Mammary microvascular endothelial cell (primary cell): ENCODE data around the gene IMPDH1. TPM values are rescaled to one million over a fixed set of nuclear protein-coding genes. Genes with fewer than 3 reads are reported as not detected.

ENCODE experiments used
- total RNA-seq: library from RNA; depleted of rRNA; stranded (reverse); fragments of >200 nt; gene quantifications from 2 replicates; pipeline ENCODE4 v1.2.3, GENCODE V29; 2015

IMPDH1 gene
- 110 and 121 TPM in 2 replicates for total RNA-seq

GRCh38 chr7:128409596-128410450, at the start of gene IMPDH1:
TSS of gene IMPDH1 (minus strand) at chr7:128409982. CDS start at chr7:128409901, 81 bp downstream.

DNA sequence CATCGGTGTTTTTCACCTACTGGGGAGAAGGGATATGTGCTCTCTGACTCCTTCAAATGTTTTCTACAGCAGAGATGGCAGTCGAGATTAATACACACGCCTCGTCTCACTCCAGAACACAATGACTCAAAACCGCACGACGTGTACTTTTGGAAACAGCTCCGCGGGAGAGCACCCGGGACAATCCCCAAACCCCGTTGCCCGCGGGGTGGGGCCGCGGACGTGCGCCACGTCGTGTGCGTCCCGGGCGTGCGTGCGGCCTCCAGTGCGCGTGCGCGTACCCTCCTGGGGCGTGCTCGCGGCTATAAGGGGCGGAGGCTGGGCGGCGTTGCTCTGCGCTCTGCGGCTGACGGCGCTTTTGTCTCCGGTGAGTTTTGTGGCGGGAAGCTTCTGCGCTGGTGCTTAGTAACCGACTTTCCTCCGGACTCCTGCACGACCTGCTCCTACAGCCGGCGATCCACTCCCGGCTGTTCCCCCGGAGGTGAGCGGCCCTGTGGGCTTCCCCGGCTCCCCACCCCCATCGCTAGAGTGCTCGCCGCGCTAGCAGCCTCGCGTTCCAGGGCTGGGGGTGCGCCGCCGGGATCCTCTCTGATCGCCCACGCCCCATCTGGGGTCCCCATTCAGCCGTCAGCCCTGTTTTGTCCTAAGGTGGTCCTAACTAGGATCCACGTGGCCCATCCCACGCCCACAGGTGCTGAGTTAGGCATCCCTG, 45.9 kb upstream of the IMPDH1 start, which contains the start of gene HILPDA:
HILPDA (plus strand) TSS at position 336 of the 712 bp plus-strand sequence. CDS start 1,391 bp downstream, outside the sequence.

DNA sequence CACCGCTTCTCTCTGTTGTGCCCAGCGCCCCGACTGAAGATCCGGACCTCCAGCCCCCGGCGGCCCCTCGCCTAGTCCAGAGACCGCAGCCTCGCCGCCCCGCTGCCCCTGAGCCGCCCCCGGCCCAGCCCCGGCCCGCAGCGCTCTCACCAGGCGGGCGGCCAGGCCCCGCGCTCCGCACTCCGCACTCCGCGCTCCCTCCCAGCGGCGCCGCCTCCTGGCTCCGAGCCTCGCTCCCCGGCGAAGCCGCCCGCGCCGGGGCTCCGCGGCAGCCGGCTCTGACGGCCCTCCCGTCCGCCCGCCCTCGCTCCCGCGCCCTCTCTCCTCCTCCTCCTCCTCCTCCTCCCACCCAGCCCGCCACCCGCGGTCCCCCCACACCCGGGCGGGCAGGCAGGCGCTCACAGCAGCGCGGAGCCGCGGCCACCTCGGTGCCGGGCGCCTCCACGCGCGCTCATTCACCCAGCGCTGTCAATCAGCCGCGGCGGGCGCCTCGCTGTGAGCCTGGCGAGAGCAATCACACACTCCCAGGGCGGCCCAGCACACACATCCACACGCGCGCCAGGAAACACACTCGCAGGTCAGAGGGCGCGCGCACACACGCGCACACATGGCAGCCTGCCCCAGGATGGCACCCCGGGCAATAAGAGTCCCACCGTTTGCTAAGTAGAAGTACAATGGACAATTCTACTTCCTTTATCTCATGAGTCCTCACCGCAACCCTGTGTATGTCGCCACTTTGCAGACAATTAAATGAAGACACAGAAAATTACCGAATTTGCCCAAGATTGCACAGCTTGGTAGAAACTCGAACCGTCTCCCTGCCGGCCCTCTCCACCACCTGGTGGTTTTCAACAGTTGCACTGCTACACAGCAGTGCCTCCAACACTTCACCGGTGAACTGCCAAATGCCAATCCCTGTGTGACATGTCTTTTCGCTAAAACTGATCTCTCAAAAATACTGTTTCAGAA, 48.1 kb downstream of the IMPDH1 start, which contains the start of gene PRRT4:
PRRT4 (minus strand) TSS at position 280 of the 969 bp plus-strand sequence.

DNA sequence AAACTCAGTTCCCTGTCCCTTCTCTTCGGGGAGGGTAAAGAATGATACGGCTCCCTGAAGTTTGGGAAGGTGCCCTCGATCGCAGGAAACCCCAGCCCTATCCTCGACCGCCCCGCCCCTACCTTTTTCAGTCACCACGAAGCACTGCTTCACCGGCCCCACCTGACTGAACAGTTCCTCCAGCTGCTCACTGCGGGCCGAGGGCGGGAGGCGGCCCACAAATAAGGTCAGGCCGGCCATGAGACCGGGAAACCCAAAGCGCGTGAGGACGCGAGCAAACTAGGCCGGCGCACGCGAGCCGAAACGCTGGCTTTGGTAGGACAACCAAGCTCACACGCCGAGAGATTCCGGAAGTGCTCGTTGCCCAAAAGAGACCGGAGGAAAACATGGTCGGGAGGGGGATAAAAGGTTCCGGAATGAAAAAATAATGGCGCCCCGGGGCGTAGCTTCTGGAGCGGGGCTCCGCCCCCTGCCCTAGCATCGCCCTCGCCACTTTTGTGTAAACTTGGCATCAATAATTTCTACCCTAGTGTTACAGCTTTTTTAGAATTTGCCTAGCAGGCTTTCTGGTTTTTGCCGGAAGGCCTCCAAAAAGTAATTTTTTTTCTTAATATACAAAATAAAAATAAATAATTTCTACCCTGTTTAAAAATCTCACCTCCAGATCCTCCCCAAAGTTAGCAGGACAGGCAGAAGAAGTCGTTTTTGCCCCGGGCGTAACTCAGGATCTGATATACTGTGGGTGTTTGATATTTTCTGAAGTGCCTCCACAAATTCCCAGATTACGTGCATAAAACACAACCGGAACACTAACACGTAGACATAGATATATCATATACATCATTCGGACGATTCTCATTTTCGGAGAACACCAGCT, 66.0 kb downstream of the IMPDH1 start, which contains the start of gene RBM28:
RBM28 (minus strand) TSS at position 355 of the 877 bp plus-strand sequence; CDS start at position 240, 115 bp downstream.

Other genes starting within 250 kb of the IMPDH1 start
- gene LEP, start 168.7 kb downstream of the IMPDH1 start, total RNA-seq: not detected in 2 replicates
- 20.9 and 27.8 TPM in 2 replicates for gene RBM28, start 66.1 kb downstream of the IMPDH1 start, total RNA-seq
- gene PRRT4, start 48.3 kb downstream of the IMPDH1 start, total RNA-seq: not detected in 2 replicates
- 8.7 and 15.1 TPM in 2 replicates for gene HILPDA, start 45.9 kb upstream of the IMPDH1 start, total RNA-seq
- gene METTL2B, start 66.8 kb upstream of the IMPDH1 start, total RNA-seq: 26.9 and 32.6 TPM in 2 replicates